HTR-8/SVneo (cell line): ENCODE data around the gene HEMK1.

Experiments
- DNase-seq: peaks from one replicate; pipeline ENCODE4 v3.0.0; 2011; ENCODE audit warnings: low spot score, mixed read lengths; ENCODE audit not compliant: insufficient read length
- FAIRE-seq: peaks from 2 replicates; lab custom pipeline; 2011; peaks lifted over from hg19 to GRCh38; lab: Jason Lieb, UNC

The HEMK1 gene

DNA sequence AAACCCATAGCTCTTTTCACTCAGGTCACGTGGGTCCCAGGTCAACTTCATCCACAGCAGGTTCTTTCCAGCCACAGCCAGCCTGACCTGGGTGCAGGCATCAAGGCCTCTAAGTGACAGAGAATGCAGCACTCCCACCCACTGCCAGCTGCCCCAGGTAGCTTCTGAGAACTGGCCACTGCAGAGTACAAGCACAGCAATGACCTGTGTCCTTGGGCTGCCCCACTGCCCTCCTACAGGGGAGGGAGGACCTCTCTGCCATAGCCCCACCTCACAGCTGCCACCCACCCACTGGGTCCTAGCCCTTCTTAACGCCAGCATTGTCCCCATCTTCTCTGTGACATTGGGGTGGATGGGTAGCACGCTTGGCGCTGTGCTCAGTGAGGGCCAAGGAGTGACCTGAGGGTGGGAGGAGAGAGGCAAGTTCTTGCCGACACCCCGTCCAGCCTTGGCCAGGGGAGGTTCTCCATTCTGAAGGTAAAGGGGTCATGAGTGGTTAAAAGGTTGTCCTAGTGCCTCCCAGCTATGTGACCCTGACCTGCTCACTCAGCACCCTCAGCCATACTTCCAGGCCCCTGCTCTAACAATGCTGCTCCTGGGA is 29.9 kb downstream of the HEMK1 start:
- DNase-seq = no peak
- no peak for FAIRE-seq

DNA sequence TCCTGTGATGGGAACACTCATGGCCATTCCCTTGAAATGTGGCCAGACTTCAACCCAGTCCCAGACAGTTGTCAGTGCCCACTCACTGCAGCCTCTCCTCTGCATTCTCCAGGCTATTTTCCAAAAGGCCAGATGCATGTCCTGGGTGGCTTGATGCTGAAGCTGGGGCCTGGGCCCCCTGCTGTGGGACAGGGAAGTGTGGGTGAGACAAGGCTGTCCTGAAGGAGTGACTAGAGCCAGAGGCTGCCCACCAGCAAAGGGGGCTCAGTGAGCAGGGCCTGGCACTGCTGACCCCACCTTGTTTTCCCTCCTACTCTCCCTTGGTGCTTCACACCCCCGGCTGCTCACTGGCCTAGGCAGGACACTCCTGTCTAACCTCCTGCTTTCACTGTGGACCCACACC is 30.4 kb downstream of the HEMK1 start:
- FAIRE-seq (peak; percentile 20), DNase-seq (no peak)

DNA sequence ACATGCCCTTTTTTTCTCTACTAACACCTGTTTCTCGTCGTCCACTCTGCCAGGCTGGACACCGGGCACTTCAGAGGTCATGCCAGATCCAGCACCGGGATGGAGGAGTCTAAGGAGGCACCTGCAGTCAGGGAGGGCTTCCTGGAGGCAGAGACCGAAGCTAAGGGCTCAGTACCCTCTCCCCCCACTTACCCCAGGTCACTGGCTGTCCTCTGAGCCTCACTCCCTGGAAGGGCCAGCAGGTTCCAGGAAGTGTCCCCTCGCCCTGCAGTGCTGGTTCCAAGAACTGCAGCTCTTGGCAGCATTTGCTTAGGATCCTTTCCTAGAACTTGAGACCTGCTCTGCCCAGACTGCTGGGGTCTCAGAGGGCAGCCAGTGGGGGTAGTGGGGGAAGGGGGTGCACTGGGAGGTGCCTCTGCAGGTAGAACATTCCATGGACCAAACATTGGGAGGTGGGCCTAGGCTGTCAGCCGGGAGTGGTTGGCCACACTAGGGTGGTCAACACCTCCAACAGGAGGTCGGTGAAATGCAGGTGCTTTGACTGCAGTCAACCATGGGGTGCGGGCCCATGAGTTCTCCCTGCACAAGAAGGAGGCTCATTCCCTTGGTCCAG is 30.9 kb downstream of the HEMK1 start:
- DNase-seq (no peak), FAIRE-seq (no peak)

DNA sequence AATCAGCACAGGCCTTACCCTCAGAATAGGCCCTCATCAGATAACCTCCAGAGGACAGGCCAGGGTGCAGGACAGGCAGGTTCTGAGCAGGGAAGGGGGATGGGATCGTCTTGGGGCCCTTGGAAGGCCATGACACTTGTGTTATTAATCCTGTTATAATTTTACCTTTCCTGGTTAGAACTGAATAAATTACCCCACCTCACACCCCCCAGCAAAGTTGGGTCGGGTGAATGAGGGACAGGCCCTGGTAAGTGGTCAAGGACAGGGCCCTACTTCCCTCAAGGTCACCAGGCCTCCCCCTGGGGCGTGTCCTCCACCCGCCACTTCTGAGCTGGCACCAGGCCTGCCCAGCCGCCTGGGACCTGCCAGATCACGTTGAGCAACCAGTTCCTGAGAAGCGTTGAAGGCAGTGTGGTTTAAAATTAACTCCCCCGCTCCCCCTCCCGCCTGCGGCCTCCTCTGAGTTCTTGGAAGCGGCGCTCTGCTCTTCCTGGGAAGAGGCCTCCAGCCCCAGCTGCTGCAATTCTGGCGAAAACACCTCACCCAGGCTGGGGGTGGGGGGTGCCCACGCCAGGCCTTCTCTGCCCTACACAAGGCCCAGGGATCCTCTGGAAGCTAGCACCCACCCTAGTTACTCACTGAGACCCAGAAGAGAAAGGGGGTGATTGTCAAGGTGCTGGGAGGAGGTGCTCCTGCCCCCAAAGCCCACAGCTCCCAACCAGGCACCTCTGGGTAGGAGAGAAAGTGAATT is 31.7 kb downstream of the HEMK1 start:
- DNase-seq (peak; percentile 24), FAIRE-seq (no peak)

DNA sequence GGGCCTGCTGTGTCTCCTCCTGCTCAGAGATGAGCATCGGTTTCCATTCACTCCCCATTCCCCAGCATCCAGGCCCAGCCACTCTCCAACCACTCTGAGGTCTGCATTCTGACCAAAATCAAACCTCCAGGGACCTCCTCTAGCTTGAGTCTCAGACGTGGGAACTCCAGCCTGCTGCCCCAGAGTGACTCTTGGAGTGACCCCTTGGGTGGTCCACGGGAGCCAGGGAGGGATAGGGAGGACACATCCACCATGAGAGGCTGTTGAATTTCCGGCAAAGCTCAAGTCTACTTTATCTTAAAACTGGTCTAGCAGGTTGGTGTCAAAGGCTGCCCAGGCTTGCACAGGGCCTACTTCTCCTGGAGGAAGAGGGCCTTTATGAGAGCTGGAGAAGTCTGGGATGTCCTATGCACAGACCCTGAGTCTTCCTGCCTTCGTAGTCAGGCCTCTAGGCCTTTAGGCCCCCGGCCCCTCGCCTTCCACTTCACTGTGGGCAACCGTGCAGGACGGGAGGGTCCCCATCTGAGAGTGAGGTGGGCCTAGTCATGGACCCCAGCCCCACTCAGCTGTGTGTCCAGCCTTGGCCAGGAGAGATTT is 33.4 kb downstream of the HEMK1 start:
- FAIRE-seq (no peak), DNase-seq (no peak)

DNA sequence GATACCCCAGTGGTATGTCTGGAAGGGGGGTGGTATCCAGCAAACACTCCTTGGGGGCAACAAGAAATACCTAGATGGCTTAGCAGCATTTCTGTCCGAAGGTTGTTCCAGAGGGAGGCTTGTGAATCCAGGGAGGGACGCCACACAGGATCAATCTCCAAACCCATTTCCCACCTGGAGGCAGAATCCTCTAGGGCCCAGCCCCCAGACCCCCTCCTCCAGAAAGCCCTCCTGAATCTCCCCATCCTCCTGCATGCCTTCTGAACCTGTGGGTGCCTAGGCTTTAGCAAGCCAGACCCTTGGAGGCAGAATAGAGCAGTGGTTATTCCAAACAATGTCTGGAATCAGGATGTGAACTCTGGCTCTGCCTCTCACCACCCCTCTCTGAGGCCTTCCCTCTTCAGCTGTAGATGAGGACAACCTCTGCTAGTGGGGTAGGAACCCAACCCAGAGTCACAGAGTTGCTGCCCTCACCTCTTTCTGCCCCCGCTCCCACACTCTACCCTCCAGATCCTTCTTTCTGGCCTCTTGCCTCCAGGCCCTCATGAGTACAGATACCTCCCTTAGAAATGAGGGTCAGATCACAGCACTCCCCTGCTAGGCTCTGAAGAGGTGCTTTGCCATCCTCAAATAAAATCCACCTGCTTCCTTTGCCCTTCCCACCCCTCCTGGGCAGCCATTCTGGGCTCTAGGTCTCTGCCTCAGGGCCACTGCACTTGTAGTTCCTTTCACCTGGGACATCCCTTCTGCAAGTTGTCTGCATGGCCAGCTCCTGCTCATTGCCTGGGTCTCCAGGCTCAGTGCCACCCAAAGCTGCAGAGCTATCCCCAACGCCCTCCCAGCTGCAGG is 34.2 kb downstream of the HEMK1 start:
- DNase-seq (no peak), FAIRE-seq (no peak)

DNA sequence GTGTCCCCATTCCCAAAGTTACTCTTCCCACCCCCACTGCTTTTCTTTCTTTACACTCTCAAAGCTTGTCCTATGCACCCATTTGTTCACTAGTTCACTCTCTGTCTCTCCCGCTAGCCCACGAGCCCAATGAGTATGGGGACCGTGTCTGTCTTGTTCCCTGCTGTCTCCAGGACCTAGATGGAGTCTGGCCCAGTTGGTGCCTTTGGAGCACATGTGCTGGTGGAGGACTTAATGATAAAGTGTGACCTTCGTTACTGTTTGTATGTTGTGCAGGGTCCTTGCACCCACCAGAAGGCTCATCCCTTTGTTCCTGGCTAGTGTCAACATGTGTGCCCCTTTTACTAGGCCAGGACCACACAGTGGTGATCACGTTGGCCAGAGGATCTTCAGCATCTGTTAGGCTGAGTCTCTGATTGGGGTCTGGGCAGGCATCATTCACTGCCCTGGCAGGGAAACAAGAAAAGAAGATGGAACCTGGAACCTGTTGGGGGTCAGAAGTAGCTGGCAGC is 34.8 kb downstream of the HEMK1 start:
- FAIRE-seq = no peak

DNA sequence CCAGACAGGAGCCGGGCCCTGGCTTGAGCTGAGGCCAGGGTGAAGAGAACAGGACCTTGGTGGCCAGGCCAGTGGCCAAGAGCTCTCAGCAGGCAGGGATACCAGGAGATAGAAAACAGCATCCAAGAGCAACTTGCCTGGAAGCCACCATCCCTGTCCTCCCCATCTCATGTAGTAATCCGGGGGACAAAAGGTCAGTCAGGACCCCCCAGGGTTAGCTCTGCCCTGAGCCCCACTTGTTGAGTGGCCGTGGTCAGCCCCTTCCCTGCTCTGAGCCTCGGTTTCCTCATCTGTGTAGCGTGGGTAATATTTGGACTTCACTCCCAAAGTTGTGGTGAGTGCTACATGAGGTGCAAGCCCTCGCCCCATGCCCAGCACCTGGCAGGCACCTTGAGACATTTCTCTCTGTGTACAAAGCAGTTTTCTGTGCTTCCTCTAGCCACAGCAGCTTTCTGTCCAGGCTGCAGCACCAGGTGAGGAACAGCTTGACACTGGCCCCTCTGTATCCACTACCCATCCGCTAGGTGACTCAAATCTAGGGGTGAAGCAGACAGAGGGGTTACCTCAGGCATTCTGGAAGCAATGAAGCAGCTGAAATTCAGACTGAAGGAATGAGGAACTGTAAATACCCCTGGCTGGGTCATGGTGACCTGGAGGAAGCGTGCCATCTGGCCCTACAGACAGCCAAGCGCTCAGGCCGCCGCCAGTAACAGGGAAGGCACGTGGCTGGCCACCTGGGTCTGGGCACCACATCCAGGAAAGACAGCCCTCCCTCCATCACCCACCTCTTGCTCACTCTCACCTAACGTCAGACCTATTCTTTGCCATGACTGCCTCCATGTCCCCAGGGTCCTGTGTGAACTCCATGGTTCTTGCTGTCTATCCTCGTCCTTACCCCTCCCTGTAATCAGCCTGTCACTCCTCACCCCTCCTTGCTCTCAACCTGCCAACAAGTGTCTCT is 35.6 kb downstream of the HEMK1 start:
- no peak for FAIRE-seq
- DNase-seq = no peak

More for the DNA sequence above, 34.8 kb downstream of the HEMK1 start:
- no peak for DNase-seq

DNA sequence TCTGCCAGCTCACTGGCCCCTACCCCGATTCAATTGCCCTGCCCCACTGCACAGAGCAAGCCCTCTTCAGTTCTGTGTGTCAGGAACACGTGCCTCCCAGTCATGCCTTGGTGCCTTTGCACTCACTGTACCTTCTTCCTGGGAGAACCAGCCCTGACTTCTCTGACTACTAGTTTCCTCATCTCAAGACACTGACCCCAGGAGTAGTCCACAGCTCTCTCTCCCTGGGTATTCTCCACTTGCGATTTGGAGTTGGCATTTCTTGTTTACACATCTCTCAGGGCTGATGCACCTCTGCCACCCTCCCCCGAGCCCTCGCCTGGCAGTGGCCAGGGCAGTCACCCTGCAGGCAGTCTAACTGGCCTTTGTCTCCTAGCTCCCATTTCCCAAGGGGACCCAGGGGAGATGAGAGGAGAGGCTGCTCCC is 36.6 kb downstream of the HEMK1 start:
- no peak for FAIRE-seq
- no peak for DNase-seq

DNA sequence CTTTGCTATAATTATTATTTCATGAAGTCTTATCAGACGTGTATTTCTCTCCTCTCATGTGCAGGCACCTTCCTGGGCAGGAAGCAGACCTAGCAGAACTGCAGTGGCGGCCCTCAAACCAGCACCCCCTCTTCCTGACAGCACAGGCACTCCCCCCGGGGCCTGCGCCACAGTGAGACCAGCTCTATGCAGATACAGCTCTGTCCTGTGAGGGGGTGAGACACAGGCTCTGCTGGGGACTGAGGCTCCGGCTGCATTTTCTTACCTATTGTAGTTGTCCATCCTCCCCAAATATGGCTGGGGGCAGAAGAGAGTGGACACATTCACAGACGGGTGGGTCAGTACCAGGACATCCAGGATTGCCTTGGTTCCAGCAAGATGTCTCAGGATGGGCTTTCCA is 37.3 kb downstream of the HEMK1 start:
- FAIRE-seq = no peak

DNA sequence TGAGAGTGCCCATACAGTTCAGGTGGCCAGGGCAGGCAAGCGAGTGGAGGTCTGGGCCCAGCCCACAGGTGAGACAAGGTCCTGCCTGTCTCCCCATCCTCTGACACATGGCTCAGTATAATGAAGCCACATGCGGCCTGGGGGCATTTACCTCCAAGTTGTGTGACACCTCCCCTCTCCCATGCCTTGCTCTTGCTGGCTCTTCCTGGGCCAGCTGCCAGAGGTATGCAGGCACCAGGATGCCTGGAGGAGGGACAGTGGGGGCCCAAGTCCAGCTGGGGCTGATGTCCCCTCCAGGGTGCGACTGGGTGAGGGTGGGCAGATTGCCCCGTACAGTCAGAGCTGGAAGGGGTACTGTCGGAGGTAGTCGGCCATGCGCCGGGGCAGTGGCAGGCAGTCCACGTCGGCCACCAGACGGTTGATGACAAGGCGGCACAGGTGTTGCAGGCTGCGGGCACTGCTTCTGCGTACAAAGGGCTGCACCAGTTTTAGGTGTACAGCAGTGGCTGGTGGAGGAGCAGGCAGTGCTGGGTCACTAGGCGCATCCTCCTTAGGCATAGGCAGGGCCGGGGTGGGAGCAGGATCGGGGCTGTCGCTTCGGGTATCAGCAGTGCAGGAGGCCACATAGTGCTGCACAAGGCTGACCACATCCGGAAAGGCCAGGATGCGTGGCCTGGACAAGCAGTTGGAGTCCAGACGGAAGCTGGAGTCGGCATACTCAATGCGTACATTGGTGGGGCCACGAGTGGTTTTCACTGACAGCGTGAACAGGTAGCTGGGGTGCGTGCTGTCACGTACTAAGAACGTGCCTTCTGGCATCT is 38.2 kb downstream of the HEMK1 start:
- no peak for FAIRE-seq
- DNase-seq = no peak

More for the DNA sequence above, 37.3 kb downstream of the HEMK1 start:
- DNase-seq = no peak

DNA sequence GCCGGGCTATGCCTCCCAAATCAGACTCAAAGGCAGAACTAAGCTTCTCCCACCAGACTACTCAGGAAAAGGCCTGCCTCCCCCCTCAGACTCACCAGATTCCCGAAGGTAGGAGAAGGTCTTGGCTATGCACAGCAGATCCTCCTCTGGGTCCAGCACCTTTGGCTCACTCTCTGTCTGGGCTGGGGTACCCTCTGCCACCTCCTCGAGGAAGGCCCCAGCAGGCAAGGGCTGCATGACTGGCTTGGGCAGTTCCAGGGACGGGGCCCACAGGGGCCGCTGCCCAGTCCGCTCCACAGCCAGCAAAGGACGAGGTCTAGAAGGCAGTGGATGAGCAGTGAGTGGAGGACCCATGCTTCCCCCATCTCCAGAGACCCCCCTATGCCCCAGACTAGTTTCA is 39.0 kb downstream of the HEMK1 start:
- FAIRE-seq (no peak), DNase-seq (no peak)

DNA sequence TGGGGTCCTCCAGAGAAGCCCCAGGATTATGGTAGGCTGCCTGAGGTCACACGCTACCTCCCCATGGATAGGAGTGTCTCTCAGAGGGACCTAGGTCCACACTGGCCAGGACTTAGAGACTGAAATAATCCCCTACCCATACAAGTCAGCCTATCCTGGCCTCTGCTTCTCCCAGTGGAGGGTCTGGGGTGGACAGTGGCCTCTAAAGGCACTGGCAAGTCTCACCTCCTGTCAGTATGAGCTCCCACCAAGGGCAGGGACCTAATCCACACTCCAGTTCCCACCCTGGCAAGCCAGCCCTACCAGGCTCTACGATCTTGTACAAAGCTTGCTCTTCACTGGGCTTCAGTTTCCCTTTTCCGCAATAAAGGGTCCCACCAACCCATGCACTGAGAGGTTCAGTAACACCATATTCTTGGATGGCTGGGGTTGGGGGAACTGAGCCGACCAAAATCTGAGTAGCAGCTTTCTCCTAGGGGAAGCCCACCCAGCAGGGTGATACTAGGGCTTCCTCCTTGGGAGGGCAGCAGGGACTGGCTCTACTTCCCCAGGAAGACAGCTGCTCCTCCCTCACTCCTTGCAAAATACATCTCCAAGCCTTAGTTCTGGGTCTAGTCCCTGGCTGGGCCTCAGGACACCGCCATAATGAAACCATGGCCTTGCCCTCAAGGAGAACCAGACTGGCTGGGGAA is 39.9 kb downstream of the HEMK1 start:
- DNase-seq (no peak), FAIRE-seq (no peak)

DNA sequence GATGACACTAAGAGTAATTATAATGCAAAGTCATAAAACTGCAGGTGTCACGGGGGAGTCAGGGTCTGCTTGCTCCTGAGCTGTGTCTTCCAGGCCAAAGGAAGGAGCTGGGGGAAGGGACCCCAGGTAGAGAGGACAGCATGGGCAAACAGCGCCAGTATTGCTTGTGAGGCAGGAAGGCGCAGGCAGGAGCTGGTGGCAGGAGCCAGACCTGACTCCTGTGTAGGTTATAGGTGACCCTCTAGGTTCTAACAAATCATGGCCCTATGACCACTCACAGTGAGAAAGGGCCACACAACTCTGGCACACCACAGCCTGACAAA is 40.4 kb downstream of the HEMK1 start:
- no peak for FAIRE-seq

DNA sequence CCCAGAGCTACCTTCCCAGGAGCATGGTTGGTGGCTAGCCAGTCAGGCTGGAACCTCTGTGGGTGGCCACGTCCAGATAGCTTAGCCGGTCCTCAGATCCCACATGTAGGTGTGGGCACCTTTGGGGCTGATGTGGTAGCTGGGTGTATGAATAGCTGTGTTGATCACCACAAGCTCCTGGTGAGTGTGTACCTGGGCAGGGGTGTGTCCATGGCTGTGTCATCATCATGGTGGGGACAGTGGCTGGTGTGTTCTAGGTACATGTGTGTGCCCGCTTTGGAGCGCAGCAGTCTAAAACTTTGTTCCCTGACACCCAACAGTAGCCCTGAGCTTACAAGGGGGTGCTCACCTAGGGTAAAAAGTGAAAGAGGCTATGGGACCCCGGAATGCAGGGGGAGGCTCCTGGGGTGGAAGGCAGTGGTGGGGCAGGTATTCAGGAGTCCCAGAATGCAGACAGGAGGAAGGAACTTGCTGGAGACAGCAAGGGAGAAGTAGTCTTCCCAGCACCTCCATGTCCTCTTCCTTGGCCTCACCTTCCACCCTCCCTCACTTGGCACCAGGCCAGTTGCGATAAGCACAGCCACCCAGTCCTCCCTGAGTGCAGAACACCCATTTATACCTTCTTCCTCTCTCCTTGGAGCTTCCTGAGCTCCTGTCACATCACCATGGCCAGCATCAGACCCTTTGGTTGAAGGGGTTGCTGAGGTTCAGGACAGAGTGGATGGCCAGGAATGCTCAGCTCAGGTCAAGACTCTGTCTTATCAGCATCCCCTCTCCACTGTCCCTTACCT is 41.1 kb downstream of the HEMK1 start:
- no peak for FAIRE-seq
- no peak for DNase-seq

More for the DNA sequence above, 40.4 kb downstream of the HEMK1 start:
- DNase-seq = no peak

DNA sequence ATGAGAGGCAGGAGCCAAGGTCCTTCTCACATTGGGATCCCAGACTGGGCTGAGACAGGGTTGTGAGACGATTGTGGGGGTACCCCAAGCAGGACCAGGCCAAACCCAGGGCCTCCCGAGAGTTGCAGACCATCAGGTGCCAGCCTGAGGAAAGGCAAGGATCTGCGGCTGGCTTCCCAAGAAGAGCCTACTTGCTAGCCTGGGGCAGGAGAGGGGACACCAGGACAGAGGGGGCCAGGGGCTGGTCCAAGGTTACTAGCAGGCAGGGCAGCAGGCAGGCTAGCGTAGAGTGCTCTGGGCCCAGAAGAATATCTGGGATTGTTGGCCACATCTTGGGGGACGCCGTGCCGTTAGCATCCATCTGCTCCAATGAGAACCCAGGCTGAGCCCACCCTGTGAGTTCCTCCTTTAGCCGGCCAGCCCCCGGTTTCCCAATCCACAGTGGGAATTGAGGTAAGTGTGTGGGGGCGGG is 41.7 kb downstream of the HEMK1 start:
- no peak for FAIRE-seq
- DNase-seq = no peak
